Astrocyte (in vitro differentiated cells and primary cell): ENCODE data around the gene CNST. TPM values are rescaled to one million over a fixed set of nuclear protein-coding genes. Genes with fewer than 3 reads are reported as not detected.

Experiments
- DNase-seq: peaks from one replicate; pipeline ENCODE4 v3.0.0-alpha.2; 2010; ENCODE audit warnings: low read depth
- FAIRE-seq: peaks from 2 replicates; lab custom pipeline; 2011; peaks lifted over from hg19 to GRCh38; lab: Jason Lieb, UNC
- H2AFZ ChIP-seq: 2 replicates; pipeline ENCODE4 v1.6.0; 2012; ENCODE audit warnings: low read depth, low read length, inconsistent platforms
- H3K27ac ChIP-seq: 2 replicates; pipeline ENCODE4 v1.5.1; 2011; ENCODE audit warnings: low read depth, low read length, inconsistent platforms
- H3K27me3 ChIP-seq: 2 replicates; pipeline ENCODE4 v1.6.0; 2011; ENCODE audit warnings: low read length, inconsistent platforms; ENCODE audit not compliant: insufficient read depth
- H3K36me3 ChIP-seq: 2 replicates; pipeline ENCODE4 v1.5.1; 2011; ENCODE audit warnings: low read length, inconsistent platforms; ENCODE audit not compliant: insufficient read depth
- H3K4me1 ChIP-seq: 2 replicates; pipeline ENCODE4 v1.5.1; 2011; ENCODE audit warnings: low read length, inconsistent platforms; ENCODE audit not compliant: insufficient read depth
- H3K4me2 ChIP-seq: 2 replicates; pipeline ENCODE4 v1.6.0; 2012; ENCODE audit warnings: low read length, inconsistent platforms
- H3K4me3 ChIP-seq: 2 replicates; pipeline ENCODE4 v1.5.1; 2011; ENCODE audit warnings: low read depth, mild to moderate bottlenecking, low read length, inconsistent platforms; ENCODE audit not compliant: insufficient read depth
- H3K79me2 ChIP-seq: 2 replicates; pipeline ENCODE4 v1.6.0; 2012; ENCODE audit warnings: mild to moderate bottlenecking, low read length, inconsistent platforms; ENCODE audit not compliant: insufficient read depth
- H3K9ac ChIP-seq: 2 replicates; pipeline ENCODE4 v1.6.0; 2012; ENCODE audit warnings: mild to moderate bottlenecking, low read length, inconsistent platforms
- H3K9me3 ChIP-seq: 2 replicates; pipeline ENCODE4 v1.5.1; 2012; ENCODE audit warnings: low read depth, mild to moderate bottlenecking, low read length, inconsistent platforms; ENCODE audit not compliant: insufficient read depth
- H4K20me1 ChIP-seq: 2 replicates; pipeline ENCODE4 v1.6.0; 2012; ENCODE audit warnings: low read length, inconsistent platforms; ENCODE audit not compliant: insufficient read depth
- H3K27ac Mint-ChIP-seq: one replicate; pipeline ENCODE4 v1.8.0; 2021; ENCODE audit warnings: mild to moderate bottlenecking, mixed read lengths; ENCODE audit not compliant: unreplicated experiment
- H3K27me3 Mint-ChIP-seq: one replicate; pipeline ENCODE4 v1.8.0; 2021; ENCODE audit warnings: low read depth, mixed read lengths; ENCODE audit not compliant: unreplicated experiment
- H3K36me3 Mint-ChIP-seq: one replicate; pipeline ENCODE4 v1.8.0; 2021; ENCODE audit warnings: low read depth, mixed read lengths; ENCODE audit not compliant: unreplicated experiment
- H3K4me1 Mint-ChIP-seq: one replicate; pipeline ENCODE4 v1.8.0; 2021; ENCODE audit warnings: low read depth, mixed read lengths; ENCODE audit not compliant: unreplicated experiment
- H3K4me3 Mint-ChIP-seq: one replicate; pipeline ENCODE4 v1.8.0; 2021; ENCODE audit warnings: mild to moderate bottlenecking, moderate library complexity, mixed read lengths; ENCODE audit not compliant: unreplicated experiment
- H3K9me3 Mint-ChIP-seq: one replicate; pipeline ENCODE4 v1.8.0; 2021; ENCODE audit warnings: mild to moderate bottlenecking, mixed read lengths; ENCODE audit not compliant: unreplicated experiment
- CTCF ChIP-seq: IDR thresholded peaks from 2 replicates; pipeline ENCODE4 v1.5.1; 2011; ENCODE audit warnings: low read depth, mild to moderate bottlenecking, inconsistent platforms, low read length, moderate library complexity; ENCODE audit not compliant: insufficient read depth
- EZH2 ChIP-seq: IDR thresholded peaks from 2 replicates; pipeline ENCODE4 v1.6.1; 2012; ENCODE audit warnings: mild to moderate bottlenecking, low read length, inconsistent platforms; ENCODE audit not compliant: insufficient read depth
- total RNA-seq: library from RNA; stranded (reverse); gene quantifications from 2 replicates; pipeline ENCODE4 v1.2.1, GENCODE V29; 2021

The CNST gene
- total RNA-seq, 1 donor from 2014 or later: 19.8 TPM

- TF ChIP-seq CTCF (no peak), EZH2 (no peak)
- peak overlapping the region; percentile 25 for H3K4me3 Mint-ChIP-seq
- H3K27ac Mint-ChIP-seq: peak overlapping the region; percentile 92
- peak overlapping the region; percentile 74 for H3K4me2 ChIP-seq
- H3K4me3 ChIP-seq: peak overlapping the region; percentile 19
- H3K9me3 ChIP-seq: no peaks in the 10 kb centered on the region
- peak overlapping the region; percentile 15 for H3K9ac ChIP-seq
- peak; percentile 82 for DNase-seq
- no peaks in the 10 kb centered on the region for H3K27me3 ChIP-seq
- no peak for FAIRE-seq
- H3K27ac ChIP-seq: peak overlapping the region; percentile 71
- H3K36me3 Mint-ChIP-seq: peaks cover 2% of the 10 kb centered on the region
- H4K20me1 ChIP-seq: peaks cover 6% of the 10 kb centered on the region
- H3K4me1 Mint-ChIP-seq: peaks cover 18% of the 10 kb centered on the region
- no peaks in the 10 kb centered on the region for H3K27me3 Mint-ChIP-seq
- H3K9me3 Mint-ChIP-seq: no peaks in the 10 kb centered on the region
- no peaks in the 10 kb centered on the region for H3K36me3 ChIP-seq
- H3K79me2 ChIP-seq: peaks cover 28% of the 10 kb centered on the region
- peak overlapping the region; percentile 8 for H2AFZ ChIP-seq
- peaks cover 15% of the 10 kb centered on the region for H3K4me1 ChIP-seq
These were observed 42.5 kb downstream of the CNST start for GRCh38 chr1:246608616-246609376.

GRCh38 chr1:246609632-246610031 lies 43.4 kb downstream of the CNST start:
- Histone ChIP-seq H3K36me3 (no peaks in the 10 kb centered on the region), H3K4me1 (peaks cover 15% of the 10 kb centered on the region), H3K27me3 (no peaks in the 10 kb centered on the region), H2AFZ (no peak overlapping the region), H3K79me2 (peaks cover 28% of the 10 kb centered on the region), H4K20me1 (peaks cover 6% of the 10 kb centered on the region), H3K9me3 (no peaks in the 10 kb centered on the region), H3K4me3 (no peak overlapping the region), H3K4me2 (peak overlapping the region; percentile 74), H3K9ac (no peak overlapping the region), H3K27ac (peak overlapping the region; percentile 43)
- Mint-ChIP-seq H3K36me3 (peaks cover 2% of the 10 kb centered on the region), H3K4me3 (no peak overlapping the region), H3K9me3 (no peaks in the 10 kb centered on the region), H3K4me1 (peaks cover 18% of the 10 kb centered on the region), H3K27ac (peak overlapping the region; percentile 92), H3K27me3 (no peaks in the 10 kb centered on the region)
- no peak for TF ChIP-seq EZH2
- no peak for TF ChIP-seq CTCF
- DNase-seq: no peak
- no peak for FAIRE-seq
